Measurements from ENCODE around the gene GART. TPM values are rescaled to one million over a fixed set of nuclear protein-coding genes. Genes with fewer than 3 reads are reported as not detected.

The GART gene
- polyA plus RNA-seq, 1 donor (not counting 4 experiments of a cell fraction or from before 2014, with no cell fraction given): 50.3 TPM

DNA sequence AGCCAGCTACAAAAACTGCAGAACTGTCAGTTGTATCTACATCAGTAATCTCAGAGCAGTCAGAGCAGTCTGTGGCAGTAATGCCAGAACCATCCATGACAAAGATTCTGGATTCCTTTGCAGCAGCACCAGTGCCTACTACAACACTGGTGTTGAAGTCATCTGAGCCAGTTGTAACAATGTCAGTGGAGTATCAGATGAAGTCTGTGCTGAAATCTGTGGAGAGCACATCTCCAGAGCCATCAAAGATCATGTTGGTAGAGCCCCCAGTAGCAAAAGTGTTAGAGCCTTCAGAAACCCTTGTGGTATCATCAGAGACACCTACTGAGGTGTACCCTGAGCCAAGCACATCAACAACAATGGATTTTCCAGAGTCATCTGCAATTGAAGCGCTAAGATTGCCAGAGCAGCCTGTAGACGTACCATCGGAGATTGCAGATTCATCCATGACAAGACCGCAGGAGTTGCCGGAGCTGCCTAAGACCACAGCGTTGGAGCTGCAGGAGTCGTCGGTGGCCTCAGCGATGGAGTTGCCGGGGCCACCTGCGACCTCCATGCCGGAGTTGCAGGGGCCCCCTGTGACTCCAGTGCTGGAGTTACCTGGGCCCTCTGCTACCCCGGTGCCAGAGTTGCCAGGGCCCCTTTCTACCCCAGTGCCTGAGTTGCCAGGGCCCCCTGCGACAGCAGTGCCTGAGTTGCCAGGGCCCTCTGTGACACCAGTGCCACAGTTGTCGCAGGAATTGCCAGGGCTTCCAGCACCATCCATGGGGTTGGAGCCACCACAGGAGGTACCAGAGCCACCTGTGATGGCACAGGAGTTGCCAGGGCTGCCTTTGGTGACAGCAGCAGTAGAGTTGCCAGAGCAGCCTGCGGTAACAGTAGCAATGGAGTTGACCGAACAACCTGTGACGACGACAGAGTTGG, 8.2 kb upstream of the GART start:
- Histone ChIP-seq H3K9ac (ENCODE audit: control insufficient read depth, extremely low read depth, insufficient read depth, low read length) (no peak overlapping the region), H2AFZ (ENCODE audit: control insufficient read depth, low read length) (no peak overlapping the region), H3K9me3 (ENCODE audit: control insufficient read depth, low read depth, low read length) (no peaks in the 10 kb centered on the region), H3K79me2 (ENCODE audit: control insufficient read depth, insufficient read depth, low read length) (peaks cover 99% of the 10 kb centered on the region), H3K9me1 (ENCODE audit: control insufficient read depth, extremely low read depth, insufficient read depth, low read length) (no peaks in the 10 kb centered on the region), H3K4me2 (ENCODE audit: control insufficient read depth, extremely low read depth, insufficient read depth, low read depth, low read length) (no peak overlapping the region), H3K4me3 (ENCODE audit: control insufficient read depth in 2 of 3, extremely low read depth in 1 of 3, insufficient read depth in 2 of 3, low read depth in 1 of 3, low read length in 3 of 3) (no peak overlapping the region), H3K27me3 (ENCODE audit: control insufficient read depth, extremely low read depth, insufficient read depth, low read length) (no peaks in the 10 kb centered on the region), H3K27ac (ENCODE audit: control insufficient read depth, insufficient read depth, low read length) (no peak overlapping the region), H4K20me1 (ENCODE audit: control insufficient read depth, extremely low read depth, insufficient read depth, low read length) (peaks cover 47% of the 10 kb centered on the region), H3K36me3 (ENCODE audit: control insufficient read depth in 2 of 2, extremely low read depth in 1 of 2, insufficient read depth in 2 of 2, low read length in 2 of 2) (peaks cover 43 to 55% of the 10 kb centered on the region in 2 experiments), H3K4me1 (ENCODE audit: control insufficient read depth, extremely low read depth, insufficient read depth, low read length) (peaks cover 5% of the 10 kb centered on the region)
- FAIRE-seq (no peak), DNase-seq (ENCODE audit: low read depth, low spot score) (no peak)
- dilution Hi-C loops (cut with MboI; ENCODE audit: extremely low pct_ligation_motif_present, low sequenced_read_pairs): no loop called here
- TF ChIP-seq, protein P1, sequence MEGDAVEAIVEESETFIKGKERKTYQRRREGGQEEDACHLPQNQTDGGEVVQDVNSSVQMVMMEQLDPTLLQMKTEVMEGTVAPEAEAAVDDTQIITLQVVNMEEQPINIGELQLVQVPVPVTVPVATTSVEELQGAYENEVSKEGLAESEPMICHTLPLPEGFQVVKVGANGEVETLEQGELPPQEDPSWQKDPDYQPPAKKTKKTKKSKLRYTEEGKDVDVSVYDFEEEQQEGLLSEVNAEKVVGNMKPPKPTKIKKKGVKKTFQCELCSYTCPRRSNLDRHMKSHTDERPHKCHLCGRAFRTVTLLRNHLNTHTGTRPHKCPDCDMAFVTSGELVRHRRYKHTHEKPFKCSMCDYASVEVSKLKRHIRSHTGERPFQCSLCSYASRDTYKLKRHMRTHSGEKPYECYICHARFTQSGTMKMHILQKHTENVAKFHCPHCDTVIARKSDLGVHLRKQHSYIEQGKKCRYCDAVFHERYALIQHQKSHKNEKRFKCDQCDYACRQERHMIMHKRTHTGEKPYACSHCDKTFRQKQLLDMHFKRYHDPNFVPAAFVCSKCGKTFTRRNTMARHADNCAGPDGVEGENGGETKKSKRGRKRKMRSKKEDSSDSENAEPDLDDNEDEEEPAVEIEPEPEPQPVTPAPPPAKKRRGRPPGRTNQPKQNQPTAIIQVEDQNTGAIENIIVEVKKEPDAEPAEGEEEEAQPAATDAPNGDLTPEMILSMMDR (optimal IDR thresholded peaks at IDR 0.05 in 1 of 3, IDR thresholded peaks at IDR 0.05 in 1 of 3, conservative IDR thresholded peaks at IDR 0.05 in 1 of 3; ENCODE audit: extremely low read depth in 1 of 3, insufficient read depth in 2 of 3, low read length in 3 of 3): no peak
- no peak for TF ChIP-seq EZH2 (IDR thresholded peaks at IDR 0.05; ENCODE audit: low read length)

DNA sequence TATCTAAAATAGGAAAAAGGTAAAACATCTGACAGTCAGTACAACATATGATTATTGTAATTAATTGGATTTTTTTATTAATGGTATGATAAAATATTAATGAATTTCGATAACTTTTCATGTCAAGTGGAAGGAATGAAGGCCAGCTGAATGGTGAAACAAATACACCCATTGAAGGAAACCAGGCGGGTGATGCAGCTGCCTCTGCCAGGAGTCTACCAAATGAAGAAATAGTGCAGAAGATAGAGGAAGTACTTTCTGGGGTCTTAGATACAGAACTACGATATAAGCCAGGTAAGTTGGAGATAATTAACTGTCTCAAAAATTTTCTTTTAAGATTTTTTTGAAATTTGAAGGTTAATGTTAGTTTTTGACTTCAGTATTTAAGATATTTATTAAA, 4.2 kb upstream of the GART start:
- no peaks in the 10 kb centered on the region for H3K9me1 ChIP-seq (ENCODE audit: control insufficient read depth, extremely low read depth, insufficient read depth, low read length)
- H3K9me3 ChIP-seq (ENCODE audit: control insufficient read depth, low read depth, low read length): no peaks in the 10 kb centered on the region
- peaks cover 19 to 20% of the 10 kb centered on the region in 2 experiments for H3K36me3 ChIP-seq (ENCODE audit: control insufficient read depth in 2 of 2, extremely low read depth in 1 of 2, insufficient read depth in 2 of 2, low read length in 2 of 2)
- TF ChIP-seq EZH2 (IDR thresholded peaks at IDR 0.05; ENCODE audit: low read length): no peak
- no peak overlapping the region for H3K9ac ChIP-seq (ENCODE audit: control insufficient read depth, extremely low read depth, insufficient read depth, low read length)
- peaks cover 22% of the 10 kb centered on the region for H4K20me1 ChIP-seq (ENCODE audit: control insufficient read depth, extremely low read depth, insufficient read depth, low read length)
- no peak for DNase-seq (ENCODE audit: low read depth, low spot score)
- no peak overlapping the region for H2AFZ ChIP-seq (ENCODE audit: control insufficient read depth, low read length)
- peaks cover 5% of the 10 kb centered on the region for H3K4me1 ChIP-seq (ENCODE audit: control insufficient read depth, extremely low read depth, insufficient read depth, low read length)
- dilution Hi-C loops (cut with MboI; ENCODE audit: extremely low pct_ligation_motif_present, low sequenced_read_pairs): no loop called here
- H3K4me3 ChIP-seq (ENCODE audit: control insufficient read depth in 2 of 3, extremely low read depth in 1 of 3, insufficient read depth in 2 of 3, low read depth in 1 of 3, low read length in 3 of 3): no peak overlapping the region
- H3K4me2 ChIP-seq (ENCODE audit: control insufficient read depth, extremely low read depth, insufficient read depth, low read depth, low read length): peak overlapping the region; percentile 69
- peak overlapping the region; percentile 13 for H3K27ac ChIP-seq (ENCODE audit: control insufficient read depth, insufficient read depth, low read length)
- H3K79me2 ChIP-seq (ENCODE audit: control insufficient read depth, insufficient read depth, low read length): peaks cover 90% of the 10 kb centered on the region
- H3K27me3 ChIP-seq (ENCODE audit: control insufficient read depth, extremely low read depth, insufficient read depth, low read length): no peaks in the 10 kb centered on the region
- FAIRE-seq: no peak
